ENCODE data around the gene LRRC18. TPM values are rescaled to one million over a fixed set of nuclear protein-coding genes. Genes with fewer than 3 reads are reported as not detected.

LRRC18 gene
- total RNA-seq, 4 donors from 2014 or later, result not detected

DNA sequence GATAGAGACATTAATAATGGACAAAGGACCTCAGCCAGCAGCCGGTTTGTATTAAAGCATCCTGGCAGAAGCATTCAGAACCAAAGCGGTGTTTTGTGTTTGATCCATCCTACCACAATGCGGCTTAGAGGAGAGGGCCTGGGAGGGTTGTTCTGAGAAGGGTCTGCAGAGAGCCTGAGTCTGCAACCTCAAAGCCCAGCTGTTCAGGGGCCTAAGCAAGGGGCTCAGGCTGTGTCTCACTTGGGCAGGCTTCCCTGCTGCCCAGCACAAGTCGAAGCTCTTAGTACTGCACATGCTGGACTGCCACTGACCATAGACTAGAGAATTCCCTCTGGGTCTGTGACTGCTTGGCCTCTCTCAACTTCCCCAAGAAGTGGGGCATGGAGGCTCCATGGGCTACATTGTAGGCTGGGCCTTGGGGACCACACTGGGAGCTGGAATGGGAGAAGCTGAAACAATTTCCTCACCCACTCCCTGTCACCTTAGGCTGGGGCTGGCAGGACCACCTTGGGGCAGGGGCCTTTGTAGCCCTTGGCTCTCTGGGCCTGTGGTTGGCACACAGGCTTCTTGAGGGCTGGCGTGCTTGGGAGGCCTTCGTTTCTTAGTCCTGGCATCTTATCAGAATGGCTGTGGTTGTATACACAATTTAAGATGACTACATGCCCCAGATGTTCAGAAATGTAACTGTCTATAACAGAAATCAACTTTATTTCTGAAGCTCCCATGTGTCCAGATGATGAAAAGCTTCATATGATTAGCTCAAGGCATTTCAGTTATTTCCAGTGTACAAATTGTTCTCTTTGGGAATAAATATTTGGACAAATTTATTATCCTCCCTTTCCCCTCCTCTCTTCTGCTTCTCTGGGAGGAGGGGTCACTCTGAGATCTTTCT, 44.5 kb downstream of the LRRC18 start:
- Histone ChIP-seq H3K9me3 (no peaks in the 10 kb centered on the region), H3K36me3 (no peaks in the 10 kb centered on the region), H3K4me3 (no peak overlapping the region), H3K27me3 (no peaks in the 10 kb centered on the region), H3K4me1 (no peaks in the 10 kb centered on the region), H3K27ac (no peak overlapping the region)
- WGBS, 2 donors, result 67 to 74% methylated on average over 5 to 6 of the region's 6 CpGs
- TF ChIP-seq, protein P1, sequence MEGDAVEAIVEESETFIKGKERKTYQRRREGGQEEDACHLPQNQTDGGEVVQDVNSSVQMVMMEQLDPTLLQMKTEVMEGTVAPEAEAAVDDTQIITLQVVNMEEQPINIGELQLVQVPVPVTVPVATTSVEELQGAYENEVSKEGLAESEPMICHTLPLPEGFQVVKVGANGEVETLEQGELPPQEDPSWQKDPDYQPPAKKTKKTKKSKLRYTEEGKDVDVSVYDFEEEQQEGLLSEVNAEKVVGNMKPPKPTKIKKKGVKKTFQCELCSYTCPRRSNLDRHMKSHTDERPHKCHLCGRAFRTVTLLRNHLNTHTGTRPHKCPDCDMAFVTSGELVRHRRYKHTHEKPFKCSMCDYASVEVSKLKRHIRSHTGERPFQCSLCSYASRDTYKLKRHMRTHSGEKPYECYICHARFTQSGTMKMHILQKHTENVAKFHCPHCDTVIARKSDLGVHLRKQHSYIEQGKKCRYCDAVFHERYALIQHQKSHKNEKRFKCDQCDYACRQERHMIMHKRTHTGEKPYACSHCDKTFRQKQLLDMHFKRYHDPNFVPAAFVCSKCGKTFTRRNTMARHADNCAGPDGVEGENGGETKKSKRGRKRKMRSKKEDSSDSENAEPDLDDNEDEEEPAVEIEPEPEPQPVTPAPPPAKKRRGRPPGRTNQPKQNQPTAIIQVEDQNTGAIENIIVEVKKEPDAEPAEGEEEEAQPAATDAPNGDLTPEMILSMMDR (IDR thresholded peaks at IDR 0.05), result no peak
- TF ChIP-seq POLR2A (IDR thresholded peaks at IDR 0.05) (no peak), EP300 (IDR thresholded peaks at IDR 0.05) (no peak)
- DNase-seq (ENCODE audit: low spot score in 2 of 2), result no peak

DNA sequence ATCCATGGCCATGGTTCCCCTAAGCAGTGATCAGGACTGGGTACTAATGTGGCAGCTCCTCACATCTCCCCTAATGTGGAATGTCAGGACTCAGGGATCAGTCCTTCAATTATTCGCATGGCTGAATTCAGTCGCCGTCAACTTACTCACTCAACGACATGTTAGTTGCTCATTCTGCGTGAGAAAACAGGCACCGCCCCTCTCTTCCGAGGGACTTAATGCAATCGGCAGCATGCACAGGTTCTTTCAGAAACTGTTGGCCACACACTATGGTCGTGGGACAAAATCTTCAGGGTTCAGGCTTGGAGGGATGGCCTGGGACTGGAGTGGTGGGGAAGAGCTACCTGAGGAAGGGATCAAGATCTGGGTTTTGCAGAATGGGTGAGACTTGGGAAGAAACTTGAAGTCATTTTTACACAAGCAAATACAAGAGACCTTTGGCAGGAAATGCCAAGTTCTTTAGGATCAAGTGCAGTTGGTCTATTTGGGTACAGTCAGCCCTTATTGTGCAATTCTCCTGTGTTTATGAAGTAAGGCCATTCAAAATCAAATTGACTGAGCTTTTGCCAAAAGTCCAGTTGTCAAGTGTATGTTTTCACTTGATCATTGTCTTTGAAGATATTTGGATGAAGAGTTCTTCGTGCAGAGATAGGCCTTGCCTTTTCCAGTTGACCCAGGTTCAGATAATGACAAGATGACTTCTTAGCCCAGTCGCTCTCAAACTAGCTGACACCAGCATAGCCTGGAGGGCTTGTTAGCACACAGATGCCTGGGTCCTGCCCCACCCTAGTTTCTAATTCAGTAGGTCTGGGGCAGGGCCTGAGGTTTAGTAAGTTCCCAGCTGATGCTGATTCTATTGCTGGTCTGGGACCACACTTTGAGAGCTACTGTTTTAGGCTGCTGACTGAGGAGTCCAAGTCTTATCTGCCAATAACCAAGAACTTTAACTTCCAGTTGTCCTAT, 48.5 kb downstream of the LRRC18 start:
- Histone ChIP-seq H3K9me3 (no peaks in the 10 kb centered on the region), H3K4me1 (no peaks in the 10 kb centered on the region), H3K27me3 (no peaks in the 10 kb centered on the region), H3K4me3 (no peak overlapping the region), H3K36me3 (no peaks in the 10 kb centered on the region), H3K27ac (no peak overlapping the region)
- no peak for DNase-seq (ENCODE audit: low spot score in 2 of 2)
- 91 to 93% methylated on average over 11 of the region's 11 CpGs for WGBS, 2 donors
- TF ChIP-seq EP300 (IDR thresholded peaks at IDR 0.05), result no peak
- no peak for TF ChIP-seq POLR2A (IDR thresholded peaks at IDR 0.05)

DNA sequence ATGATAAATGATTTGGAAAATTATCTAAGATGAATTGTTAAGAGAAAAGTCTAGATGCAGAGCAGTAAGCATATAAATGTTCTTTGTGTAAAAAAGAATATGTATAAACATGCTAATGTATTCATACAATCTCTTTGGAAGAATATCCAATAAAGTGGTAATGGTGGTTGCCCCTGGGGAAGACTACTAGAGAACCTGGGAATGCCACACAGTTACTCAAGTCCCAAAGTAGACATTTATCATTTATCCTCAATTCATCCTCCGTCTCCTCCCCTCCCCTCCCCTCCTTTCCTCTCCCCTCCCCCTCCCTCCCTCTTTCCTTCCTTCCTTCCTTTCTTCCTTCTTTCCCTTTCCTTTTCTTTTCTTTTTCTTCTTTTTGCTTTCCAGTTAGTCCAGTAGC, 51.7 kb downstream of the LRRC18 start:
- WGBS, 2 donors, result 71 to 82% methylated on average over 1 of the region's 1 CpG
- H3K36me3 ChIP-seq, result no peaks in the 10 kb centered on the region
- no peaks in the 10 kb centered on the region for H3K27me3 ChIP-seq
- no peaks in the 10 kb centered on the region for H3K9me3 ChIP-seq
- H3K4me1 ChIP-seq, result no peaks in the 10 kb centered on the region
- H3K4me3 ChIP-seq, result no peak overlapping the region
- no peak overlapping the region for H3K27ac ChIP-seq
- no peak for TF ChIP-seq POLR2A (IDR thresholded peaks at IDR 0.05)
- TF ChIP-seq, protein P1 (IDR thresholded peaks at IDR 0.05), result no peak
- TF ChIP-seq EP300 (IDR thresholded peaks at IDR 0.05), result no peak
- no peak for DNase-seq (ENCODE audit: low spot score in 2 of 2)

DNA sequence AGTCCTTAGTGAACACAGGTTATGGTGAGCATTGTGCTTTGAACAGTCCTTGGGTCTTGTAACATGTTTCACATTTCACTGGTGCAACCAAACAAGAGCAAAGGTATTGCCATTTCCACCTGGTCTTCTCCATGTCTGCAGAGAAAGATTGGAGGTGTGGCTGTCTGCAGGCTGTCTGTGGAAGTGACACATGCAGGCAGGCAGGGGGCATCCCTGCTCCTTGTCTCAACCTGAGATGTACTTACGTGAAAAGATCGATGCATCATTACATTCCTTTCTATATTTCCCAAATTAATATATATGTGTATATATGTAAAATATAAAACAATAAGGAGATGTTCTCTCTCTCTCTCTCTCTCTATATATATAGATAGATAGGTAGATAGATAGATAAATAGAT, 54.3 kb downstream of the LRRC18 start:
- H3K27me3 ChIP-seq, result no peaks in the 10 kb centered on the region
- H3K27ac ChIP-seq, result no peak overlapping the region
- H3K36me3 ChIP-seq, result no peaks in the 10 kb centered on the region
- H3K4me1 ChIP-seq, result no peaks in the 10 kb centered on the region
- 35 to 39% methylated on average over 2 of the region's 2 CpGs for WGBS, 2 donors
- TF ChIP-seq POLR2A (IDR thresholded peaks at IDR 0.05), result no peak
- TF ChIP-seq, protein P1 (IDR thresholded peaks at IDR 0.05), result no peak
- TF ChIP-seq EP300 (IDR thresholded peaks at IDR 0.05), result no peak
- no peak overlapping the region for H3K4me3 ChIP-seq
- no peak for DNase-seq (ENCODE audit: low spot score in 2 of 2)
- peaks cover 0 to 5% (median 0%) of the 10 kb centered on the region in 4 donors for H3K9me3 ChIP-seq

DNA sequence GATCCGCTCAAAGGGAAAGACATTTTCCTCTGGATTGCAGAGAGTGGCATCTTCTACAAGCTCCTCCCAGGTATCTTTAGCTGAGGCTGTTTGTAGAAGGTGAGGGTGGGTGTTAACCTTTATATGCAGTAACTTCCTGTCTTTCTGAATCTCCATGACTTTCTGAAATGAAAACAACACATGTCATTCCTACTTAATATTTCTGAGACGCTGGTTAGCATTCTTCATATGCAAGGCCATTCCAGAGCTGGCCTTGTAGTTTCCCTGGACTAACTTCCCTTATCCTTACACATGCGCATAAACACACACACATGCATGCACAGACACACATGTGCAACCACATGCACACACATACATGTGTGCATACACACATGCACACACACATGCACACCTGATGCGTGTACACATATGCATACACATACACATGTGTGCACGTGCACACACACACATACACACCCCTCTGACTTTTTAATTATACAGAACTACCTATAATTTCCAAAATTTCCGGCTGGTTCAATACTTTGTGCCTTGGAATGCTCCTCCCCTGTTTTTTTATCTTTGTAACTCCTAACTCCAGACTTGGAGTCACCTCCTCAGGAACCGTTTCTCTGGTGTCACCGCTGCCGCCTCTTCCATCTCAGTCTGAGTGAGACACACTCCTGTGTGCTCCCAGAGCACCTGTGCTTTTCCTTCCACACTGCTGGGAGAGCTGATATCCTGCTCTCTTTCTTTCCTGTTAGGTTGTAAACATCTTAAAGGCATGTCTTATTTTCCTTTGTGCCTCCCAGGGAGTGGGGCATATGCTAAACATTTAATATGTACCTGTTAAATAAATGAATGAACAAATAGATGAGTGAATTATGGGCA, 55.2 kb downstream of the LRRC18 start:
- TF ChIP-seq, protein P1 (IDR thresholded peaks at IDR 0.05), result no peak
- TF ChIP-seq POLR2A (IDR thresholded peaks at IDR 0.05) (no peak), EP300 (IDR thresholded peaks at IDR 0.05) (no peak)
- Histone ChIP-seq H3K36me3 (no peaks in the 10 kb centered on the region), H3K4me1 (no peaks in the 10 kb centered on the region), H3K9me3 (peaks cover 0 to 5% (median 0%) of the 10 kb centered on the region in 4 donors), H3K27ac (no peak overlapping the region), H3K4me3 (no peak overlapping the region), H3K27me3 (no peaks in the 10 kb centered on the region)
- WGBS, 2 donors, result 79 to 89% methylated on average over 9 of the region's 9 CpGs
- DNase-seq (ENCODE audit: low spot score in 2 of 2), result no peak
